GM19023 (cell line): ENCODE data around the gene SKI.

Experiments
- ATAC-seq: cut with Tn5 transposase; IDR thresholded peaks from one replicate; pipeline ENCODE4 v1.9.1; 2021; ENCODE audit warnings: mild to moderate bottlenecking, moderate library complexity; ENCODE audit not compliant: unreplicated experiment

SKI gene

DNA sequence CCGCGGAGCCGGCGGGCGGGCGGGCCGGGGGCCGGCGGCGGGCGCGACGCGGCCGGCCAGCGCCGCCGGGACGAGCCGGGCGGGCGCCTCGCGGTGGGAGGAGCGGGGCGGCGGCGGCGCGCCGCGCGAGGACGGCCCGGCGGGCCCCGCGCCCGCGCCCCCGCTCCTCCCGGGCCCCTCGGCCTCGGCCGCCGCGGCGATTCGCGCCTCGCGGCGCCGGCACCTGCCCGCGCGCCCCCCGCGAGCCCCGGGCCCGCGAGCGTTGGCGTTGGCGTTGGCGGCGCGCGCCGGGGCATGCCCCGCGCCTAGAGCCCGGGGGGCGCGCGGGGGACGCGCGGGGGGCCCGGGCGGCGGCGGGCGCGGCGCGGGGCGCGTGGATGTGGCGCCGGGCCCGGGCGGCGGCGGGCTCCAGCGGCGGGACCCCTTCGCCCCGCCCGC, at the start of gene SKI:
Gene SKI, plus strand, starts transcription at position 163 of the 438 bp plus-strand sequence. CDS start 448 bp downstream, outside the sequence.
- no peak for ATAC-seq

DNA sequence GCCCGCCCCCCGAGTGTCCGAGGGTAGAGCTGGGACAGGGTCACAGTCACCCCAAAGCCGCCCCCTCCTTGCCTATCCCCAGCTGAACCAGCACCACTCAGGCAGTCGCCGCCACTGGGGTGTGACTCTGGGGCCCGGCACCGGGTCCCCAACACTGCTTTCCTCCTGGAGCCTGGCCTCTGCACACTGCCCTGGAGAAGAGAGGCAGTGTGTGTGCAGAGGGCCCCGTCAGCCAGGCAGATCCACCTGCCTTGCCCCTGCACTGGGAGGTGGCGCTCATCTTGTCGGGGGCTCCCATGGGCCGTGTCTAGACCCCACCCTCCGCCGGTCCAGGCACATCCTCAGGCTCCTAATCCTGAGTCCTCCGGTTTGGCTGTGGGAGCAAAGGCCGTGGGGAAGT, 49.2 kb upstream of the SKI start:
- no peak for ATAC-seq

DNA sequence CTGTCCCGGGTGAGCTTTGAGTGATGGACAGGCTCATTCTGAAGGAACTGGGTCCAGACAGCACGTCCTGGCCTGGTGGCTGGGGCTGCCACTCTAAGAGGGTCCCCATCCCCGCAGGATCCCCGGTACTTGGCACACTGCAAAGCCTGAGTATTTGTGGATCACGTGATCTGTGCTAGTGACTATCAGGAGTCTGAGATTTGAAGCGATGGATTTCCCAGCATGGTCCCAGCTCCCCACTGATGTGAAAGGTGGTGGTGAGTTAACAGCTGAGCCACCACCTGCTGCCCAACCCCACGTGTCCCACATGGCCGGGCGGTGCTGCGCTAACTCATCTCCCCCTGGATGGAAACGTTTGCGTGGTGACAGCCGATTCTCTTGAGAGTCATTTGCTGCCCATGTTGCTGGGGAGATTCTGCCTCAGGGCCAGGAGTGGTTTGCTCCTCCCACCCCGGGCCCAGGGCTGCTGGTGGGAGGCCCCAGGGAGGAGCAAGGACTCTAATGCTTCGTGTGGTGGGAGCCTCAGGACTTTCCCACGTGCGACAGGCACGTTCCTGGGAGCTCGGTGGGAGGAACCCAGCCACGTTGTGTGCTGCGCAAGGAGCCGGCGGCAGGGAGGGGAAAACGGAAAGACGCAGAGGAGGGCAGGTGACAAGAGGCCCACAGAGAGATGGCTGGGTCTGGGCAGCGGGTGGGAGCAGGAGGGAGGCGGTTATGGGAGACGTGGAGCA, 48.7 kb upstream of the SKI start:
- no peak for ATAC-seq

DNA sequence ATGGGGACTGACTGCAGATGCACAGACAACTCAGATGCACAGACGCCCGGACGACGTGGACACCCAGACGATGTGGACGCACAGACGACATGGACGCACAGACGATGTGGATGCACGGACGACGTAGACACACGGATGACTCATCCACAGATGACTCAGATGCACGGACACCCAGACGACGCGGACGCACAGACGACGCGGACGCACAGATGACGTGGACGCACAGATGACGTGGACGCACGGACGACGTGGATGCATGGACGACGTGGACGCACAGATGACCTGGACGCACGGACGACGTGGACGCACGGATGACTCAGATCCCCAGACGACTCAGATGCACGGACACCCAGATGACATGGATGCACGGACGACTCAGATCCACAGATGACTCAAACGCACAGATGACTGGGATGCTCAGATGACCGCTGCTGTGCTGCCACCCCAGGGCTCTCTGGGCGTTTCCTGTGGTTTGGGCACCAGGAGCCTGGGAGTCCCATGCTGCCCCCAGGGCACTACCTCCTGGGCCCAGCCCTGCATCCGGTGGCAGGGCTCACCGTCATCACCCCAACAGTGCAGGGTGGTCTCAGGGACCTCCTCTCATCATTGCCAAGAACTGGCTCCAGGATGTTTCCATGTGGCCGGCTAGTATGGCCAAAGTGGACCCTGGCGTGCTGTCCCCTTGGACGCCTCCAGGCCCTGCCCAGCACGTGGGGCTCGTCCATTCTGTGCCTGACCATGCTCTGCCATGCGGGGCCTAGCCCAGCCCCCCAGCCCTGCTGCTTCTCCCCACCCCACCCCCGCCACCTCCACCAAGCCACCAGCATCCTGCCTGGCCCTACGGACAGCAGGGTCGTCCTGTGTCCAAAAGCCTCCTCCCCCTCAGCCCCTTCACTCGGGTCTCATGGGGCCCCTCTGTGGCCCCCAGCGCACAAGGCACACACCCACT, 47.5 kb upstream of the SKI start:
- no peak for ATAC-seq

DNA sequence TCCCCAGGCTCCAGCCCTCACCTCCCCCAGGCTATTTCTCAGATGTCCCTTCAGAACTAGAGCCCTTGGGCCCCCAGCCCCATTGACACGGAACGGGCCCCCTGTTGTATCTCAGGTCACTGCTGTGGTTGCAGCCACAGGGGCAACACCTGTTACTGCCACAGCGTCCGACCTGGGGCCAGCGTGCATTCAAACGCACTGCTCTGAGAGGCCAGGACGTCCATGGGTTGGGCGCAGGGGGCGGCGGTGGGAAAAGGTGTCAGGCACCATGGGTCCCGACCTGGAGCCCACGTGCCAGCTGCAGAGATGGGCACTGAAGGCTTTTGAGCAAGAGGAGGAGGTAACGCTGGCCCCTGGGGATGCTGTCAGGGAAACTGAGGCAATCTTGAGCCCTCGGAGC, 46.8 kb upstream of the SKI start:
- no peak for ATAC-seq

DNA sequence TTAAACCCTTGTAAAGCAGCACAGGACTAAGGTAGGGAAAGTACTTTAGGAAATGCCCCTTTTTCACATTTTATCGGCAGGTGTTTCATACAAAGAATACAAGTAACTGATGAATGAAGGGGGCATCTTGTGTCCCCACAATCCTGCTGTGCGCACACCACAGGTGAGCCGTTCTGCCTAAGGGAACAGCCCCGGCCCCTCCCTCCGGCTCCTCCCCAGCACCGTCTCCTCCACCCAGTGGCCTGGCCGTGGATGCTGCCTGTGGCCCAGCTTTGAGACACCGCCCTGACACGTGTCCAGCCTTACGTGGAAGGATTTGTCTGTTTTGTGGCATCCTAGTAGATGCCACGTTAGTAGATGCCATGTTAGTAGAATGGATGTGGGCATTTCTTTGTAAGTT, 46.4 kb upstream of the SKI start:
- no peak for ATAC-seq

DNA sequence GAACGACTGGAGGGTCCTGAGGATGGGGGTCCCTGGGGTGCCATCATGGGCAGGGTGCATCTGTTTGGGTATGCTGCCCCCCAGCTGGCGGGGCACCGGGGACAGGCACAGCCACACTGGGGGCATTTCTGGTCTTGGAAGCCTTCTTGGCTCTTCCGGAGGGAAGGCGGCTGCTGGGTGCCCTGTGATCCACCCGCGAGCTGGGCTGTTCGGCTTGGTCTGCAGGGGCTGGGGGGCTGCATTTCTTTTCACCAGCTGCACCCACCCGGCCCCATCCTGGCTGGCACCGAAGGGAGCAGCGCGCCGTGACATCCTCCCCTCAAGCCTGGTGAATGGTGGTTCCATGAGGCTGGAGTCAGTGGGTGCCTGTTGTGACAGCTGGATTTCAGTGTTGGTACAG, 45.7 kb upstream of the SKI start:
- ATAC-seq = no peak

DNA sequence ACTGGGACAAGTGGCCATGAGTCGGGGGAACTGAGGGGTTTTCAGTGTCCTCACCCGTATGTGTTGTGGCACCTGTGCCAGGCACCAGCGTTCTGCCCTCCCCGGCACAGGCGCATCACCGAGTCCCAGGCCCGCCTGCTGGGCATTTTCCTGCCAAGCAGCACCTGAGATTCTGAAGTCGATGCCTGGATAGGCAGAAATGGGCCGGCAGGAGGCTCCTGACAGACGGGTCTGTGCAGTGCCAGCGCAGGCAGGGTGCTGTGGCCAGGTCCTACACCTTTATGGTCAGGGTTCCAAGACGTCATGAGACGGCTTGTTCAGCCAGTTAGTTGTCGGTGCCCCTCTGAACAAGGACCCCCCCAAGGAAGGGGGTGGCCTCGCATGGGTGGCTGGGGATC, 44.2 kb upstream of the SKI start:
- ATAC-seq = no peak

DNA sequence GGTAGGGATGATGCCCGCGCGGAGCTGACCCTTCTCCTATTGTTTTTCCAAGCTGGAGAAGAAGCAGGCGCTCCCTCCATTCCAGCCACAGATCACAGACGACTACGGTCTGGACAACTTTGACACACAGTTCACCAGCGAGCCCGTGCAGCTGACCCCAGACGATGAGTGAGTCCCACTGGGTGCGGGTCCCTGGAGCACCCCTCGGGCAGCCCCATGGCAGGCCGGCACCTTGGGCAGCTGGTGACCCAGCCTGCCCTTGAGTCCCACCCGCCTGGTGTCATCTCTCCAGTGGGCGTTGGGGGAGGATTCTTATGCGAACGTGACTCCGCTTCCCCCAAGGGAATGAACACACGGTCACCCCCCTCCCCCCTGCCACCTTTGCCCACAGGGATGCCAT, 43.6 kb upstream of the SKI start:
- ATAC-seq = no peak

DNA sequence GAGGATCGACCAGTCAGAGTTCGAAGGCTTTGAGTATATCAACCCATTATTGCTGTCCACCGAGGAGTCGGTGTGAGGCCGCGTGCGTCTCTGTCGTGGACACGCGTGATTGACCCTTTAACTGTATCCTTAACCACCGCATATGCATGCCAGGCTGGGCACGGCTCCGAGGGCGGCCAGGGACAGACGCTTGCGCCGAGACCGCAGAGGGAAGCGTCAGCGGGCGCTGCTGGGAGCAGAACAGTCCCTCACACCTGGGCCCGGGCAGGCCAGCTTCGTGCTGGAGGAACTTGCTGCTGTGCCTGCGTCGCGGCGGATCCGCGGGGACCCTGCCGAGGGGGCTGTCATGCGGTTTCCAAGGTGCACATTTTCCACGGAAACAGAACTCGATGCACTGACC, 43.2 kb upstream of the SKI start:
- ATAC-seq = no peak

DNA sequence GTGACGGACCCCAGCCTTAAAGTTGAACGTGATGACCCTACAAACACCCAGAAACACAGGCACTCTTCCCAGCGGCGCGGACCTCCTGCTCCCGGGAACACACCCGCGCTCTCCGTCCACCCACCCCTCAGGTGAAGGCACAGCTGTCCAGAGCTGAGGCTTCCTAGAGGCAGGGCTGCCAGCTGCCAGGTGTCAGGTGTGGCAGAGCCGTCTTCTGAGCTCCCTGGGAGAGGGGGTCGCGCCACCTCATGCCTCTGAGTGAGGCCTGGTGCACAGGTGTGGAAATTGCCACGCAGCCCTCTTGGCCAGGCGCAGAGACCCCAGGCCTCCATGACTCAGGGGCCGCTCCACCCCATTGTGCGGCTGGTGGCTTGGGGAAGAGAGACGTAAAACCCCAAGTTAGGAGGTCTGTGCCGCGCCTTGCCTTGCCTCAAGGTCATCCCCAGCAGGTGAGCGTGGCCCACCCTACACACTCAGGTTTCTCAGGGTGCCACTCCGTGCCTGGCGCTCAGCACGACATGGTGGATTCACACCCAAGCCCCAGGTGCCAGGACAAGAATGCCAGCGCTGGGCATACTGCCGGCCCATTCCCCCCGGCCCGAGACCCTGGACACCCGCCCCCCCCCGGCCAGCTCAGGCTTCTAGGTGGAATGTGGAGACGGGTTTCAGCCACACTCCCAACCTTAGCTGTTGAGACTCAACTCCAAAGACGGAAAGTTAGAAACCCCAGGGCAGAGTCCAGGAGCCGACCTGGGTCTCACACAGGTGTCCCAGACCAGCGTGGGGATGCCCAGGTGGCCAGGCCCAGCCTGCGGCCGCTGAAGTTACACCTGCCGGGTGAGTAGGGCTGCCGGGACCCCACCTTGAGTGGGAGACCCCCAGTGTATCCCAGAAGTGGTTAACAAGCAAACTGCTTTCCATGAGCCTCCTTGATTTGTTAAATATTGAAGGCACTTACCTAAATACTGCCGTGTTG, 42.0 kb upstream of the SKI start:
- ATAC-seq = no peak

DNA sequence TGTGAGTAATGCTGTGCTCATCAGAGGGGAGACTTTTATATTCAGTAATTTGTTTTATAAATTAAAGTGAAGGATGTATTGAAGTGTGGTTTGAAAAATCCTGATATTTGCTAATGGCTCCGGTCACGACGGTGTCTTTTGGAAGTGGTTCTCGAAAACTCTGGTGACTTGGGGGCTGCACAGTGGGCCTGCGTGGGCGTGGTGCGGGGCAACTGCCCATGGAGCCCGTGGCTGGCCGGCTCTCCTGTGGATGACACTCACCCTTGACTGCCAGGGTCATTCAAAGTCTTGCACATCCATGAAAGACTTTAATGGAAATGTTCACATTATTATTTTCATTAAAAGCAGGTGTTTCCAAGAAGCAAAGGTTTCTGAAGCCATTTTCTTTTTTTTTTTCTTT, 41.2 kb upstream of the SKI start:
- ATAC-seq = no peak

DNA sequence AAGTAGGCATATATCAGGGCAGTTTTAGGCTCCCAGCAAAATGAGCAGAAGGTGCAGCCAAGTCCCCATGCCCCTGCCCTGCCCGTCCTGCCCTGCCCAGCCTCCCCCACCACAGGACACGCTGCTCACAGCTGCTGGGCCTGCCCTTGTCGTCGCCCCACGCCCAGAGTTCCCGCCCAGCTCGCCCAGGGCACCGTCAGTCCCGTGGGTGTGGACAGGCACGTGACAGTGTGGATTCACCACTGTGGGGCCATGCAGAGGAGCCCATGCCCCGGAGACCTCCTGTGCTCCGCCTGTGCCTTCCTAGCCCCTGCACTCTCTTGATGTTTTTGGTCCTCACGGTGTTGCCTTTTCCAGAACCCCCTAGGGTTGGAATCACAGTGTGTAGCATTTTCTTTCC, 40.5 kb upstream of the SKI start:
- ATAC-seq = no peak

DNA sequence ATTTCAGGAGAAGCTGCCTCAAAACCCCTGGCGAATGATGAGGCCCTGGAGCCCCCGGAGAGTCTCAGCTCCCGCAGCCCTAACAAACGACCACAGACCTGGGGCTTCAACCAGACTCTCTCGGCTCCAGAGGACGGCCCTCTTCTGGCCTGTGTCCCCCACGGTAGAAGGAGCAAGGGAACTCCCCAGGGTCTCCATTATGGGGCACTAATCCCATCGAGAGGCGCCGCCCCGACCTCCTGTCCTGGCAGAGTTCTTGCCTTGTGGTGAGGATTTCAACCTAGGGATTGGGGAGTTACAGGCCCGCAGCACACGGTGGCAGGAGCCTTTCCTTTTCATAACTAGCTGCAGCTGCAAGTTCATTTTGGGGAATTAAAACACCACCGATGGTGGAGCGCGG, 39.8 kb upstream of the SKI start:
- no peak for ATAC-seq

DNA sequence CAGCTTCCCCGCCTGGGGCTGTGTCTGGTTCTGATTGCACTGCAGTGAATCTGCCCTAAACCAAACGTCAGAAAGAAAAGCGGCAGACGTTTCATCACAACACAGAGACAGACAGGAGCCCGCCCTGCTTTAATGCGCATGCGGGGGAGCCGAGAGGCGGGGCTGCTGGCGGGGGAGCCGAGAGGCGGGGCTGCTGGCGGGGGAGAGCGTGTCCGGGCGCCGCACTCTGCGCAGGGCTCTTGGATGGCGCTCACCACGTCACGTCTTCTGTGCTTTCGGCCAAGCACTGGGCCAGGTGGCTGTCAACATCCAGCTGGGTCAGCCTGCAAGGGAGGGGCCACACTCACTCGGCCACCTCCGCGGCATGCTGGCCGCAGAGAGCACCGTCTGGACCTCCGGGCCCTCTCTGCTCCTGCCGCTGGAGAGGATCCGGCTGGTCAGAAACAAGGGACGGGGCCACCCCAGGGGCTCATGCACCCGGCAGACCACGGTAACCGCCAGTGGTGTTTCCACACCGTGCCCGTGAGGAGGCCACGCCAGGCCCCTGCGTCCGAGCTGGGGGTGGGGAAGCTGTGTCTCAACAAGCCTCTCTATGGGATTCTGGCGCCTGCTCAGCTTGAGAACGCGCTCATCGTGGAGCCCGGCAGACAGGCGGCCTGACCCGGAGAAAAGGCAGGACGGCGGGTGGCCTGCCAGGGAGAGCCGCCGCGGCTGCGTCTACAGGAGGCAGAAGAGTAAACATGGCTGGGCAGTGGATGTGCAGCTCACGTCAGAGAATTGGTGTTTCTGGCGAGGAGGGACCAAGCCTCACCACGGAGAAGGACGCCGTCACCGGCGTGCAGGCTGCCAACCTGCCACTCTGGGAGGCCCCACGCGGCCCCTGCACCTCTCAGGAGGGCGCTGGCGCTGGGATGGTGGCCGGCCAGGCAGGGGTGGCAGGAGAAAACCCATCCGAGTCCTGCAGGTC, 38.4 kb upstream of the SKI start:
- ATAC-seq = no peak

DNA sequence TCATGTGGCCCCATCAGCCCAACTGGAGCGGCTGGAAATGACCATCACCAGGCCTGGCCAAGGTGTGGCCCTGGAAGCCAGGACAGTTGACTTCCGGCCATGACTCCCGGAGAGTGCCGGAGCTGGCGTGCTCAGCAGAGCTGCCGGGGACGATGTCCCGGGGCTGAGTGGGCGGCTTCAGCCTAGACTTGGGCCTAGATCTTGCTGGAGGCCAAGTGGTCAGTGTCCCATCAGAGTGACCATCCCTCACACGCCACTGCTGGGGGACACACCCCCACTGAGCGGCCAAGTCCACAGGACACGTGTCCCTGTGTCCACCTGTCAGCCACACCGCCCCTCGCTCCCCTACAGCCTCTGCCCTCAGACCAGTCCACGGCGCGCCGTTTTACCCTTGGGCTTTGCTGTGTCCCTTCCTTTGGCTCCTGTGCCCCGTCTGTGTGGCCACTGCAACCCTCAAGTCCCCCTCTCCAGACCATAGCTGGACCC, 37.6 kb upstream of the SKI start:
- no peak for ATAC-seq

DNA sequence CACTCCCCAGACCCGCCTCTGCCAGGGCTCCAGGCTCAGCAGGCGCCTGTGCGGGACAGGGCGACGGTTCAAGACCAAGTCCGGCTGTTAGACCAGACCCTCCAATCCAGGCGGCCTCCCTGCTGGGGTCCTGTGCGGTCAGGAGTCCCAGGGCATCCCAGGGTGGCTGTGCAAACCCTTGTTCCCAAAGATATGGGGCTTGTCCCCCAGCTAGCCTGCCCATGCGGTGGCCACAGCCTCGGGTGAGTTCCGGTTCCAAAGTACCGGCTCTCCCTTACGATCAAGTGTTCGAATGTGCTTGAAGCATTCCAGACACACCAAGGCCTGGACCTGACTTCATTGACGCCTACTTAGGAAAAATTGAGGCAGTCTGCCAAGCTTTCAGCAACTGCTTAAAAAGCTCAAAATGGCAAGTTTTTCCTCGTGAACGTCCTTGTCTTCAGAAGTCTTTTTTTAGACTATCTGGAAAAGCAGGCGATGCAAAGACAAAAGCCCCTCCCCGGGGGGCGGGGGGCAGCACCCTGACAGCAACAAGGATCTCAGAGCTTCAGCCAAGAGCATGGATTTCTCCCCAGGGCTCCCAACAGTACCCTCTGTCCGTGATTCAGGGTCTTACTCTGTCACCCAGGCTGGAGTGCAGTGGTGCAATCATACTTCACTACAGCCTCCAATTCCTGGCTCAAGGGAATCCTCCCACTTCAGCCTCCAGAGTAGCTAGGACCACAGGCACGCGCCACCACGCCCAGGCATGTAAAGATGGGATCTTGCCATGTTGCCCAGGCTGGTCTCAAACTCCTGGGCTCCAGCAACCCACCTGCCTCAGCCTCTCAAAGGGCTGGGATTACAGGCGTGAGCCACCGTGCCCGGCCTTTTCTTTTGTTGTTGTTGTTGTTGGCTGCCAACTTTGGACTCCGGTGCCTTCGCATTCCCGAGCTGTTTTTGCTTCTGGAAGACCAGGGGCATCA, 35.8 kb upstream of the SKI start:
- no peak for ATAC-seq

DNA sequence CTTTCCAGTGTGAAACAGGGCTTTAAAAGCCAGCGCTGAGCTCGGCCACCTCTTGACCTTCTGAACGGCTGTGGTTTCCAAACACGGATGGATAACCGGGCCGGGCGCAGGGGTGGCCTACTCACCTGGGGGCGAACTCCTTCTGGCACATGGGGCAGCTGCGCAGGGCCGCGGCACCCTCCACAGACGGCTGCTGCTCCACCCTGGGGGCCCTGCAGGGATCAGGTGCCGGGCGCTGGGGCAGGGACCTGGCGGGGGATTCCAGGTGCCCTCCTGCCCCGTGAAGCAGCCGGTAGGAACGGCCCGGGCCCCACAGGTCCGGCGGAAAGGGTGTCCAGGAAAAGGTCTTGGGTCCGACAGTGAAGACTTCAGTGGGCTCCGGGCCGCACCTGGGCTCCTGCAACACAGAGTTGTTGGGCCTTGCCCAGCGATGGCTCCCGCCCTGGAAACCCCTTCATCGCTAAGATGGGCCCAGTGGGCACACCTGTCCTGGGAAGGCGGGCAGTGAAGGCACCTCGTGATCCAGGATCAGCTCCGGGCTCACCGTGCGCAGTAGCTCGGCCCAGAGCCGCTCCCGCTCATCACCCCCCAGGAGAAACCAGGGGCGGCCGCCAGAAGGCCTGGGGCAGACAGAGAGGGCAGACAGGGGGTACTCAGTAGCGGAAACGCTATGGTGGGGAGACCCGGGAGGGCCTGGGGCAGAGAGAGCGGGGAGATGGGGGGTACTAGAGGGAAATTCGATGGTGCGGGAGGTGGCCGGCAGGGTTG, 34.4 kb upstream of the SKI start:
- no peak for ATAC-seq
